GM15510 (cell line): ENCODE measurements around the gene RREB1.

Experiments used
- POLR2A ChIP-seq: IDR thresholded peaks from 3 replicates; pipeline ENCODE4 v1.6.1; 2011; ENCODE audit warnings: borderline replicate concordance; ENCODE audit not compliant: insufficient read length; ENCODE audit errors: extremely low read depth

The RREB1 gene

GRCh38 chr6:7170117-7170732 lies 62.5 kb downstream of the RREB1 start:
- TF ChIP-seq POLR2A = no peak

GRCh38 chr6:7171119-7171518 lies 63.4 kb downstream of the RREB1 start:
- no peak for TF ChIP-seq POLR2A

- no peak for TF ChIP-seq POLR2A
Measured at GRCh38 chr6:7171733-7172132, 64.0 kb downstream of the RREB1 start.

GRCh38 chr6:7172649-7173048 lies 64.9 kb downstream of the RREB1 start:
- TF ChIP-seq POLR2A = no peak

GRCh38 chr6:7173843-7174503 lies 66.2 kb downstream of the RREB1 start:
- TF ChIP-seq POLR2A = no peak

- no peak for TF ChIP-seq POLR2A
Measured at GRCh38 chr6:7175462-7175861, 67.7 kb downstream of the RREB1 start.

- no peak for TF ChIP-seq POLR2A
Measured at GRCh38 chr6:7176208-7176607, 68.4 kb downstream of the RREB1 start.

GRCh38 chr6:7178280-7178679 lies 70.5 kb downstream of the RREB1 start:
- TF ChIP-seq POLR2A = no peak

GRCh38 chr6:7180751-7181150 lies 73.0 kb downstream of the RREB1 start:
- TF ChIP-seq POLR2A = no peak

GRCh38 chr6:7183707-7184106 lies 75.9 kb downstream of the RREB1 start:
- no peak for TF ChIP-seq POLR2A

GRCh38 chr6:7184502-7184901 lies 76.7 kb downstream of the RREB1 start:
- no peak for TF ChIP-seq POLR2A

- TF ChIP-seq POLR2A = no peak
Measured at GRCh38 chr6:7185561-7185960, 77.8 kb downstream of the RREB1 start.

- no peak for TF ChIP-seq POLR2A
Measured at GRCh38 chr6:7188492-7188891, 80.7 kb downstream of the RREB1 start.

- TF ChIP-seq POLR2A = no peak
Measured at GRCh38 chr6:7189101-7189758, 81.5 kb downstream of the RREB1 start.

- TF ChIP-seq POLR2A = no peak
Measured at GRCh38 chr6:7190791-7191190, 83.0 kb downstream of the RREB1 start.

GRCh38 chr6:7193122-7193521 lies 85.4 kb downstream of the RREB1 start:
- TF ChIP-seq POLR2A = no peak
